Activated naive CD4-positive, alpha-beta T cell treated with Interleukin-2 at 50 U/mL for 16 hours (primary cell): ENCODE data around the gene CTNNA2.

Source experiments
- DNase-seq: peaks from one replicate; pipeline ENCODE4 v3.0.0-alpha.2; 2020

The CTNNA2 gene

DNA sequence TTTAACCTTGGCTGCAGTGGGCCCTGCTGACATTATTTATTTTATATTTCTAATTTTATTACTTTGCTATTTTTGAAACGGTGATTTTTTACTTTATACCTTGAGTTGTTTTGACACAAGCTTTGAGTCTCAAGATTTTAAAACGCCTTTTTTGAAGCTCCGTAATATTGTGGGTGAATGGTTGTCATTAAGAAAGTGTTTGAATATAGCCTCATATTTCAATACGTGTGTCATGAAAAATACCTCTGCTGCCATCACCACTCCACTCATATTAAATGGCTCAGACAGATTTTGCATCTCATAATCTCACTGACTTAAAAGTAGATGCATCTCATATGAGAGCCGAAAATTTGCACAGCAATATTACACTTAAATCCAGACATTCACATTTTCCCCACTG is 106.6 kb downstream of the CTNNA2 start:
- DNase-seq = no peak

DNA sequence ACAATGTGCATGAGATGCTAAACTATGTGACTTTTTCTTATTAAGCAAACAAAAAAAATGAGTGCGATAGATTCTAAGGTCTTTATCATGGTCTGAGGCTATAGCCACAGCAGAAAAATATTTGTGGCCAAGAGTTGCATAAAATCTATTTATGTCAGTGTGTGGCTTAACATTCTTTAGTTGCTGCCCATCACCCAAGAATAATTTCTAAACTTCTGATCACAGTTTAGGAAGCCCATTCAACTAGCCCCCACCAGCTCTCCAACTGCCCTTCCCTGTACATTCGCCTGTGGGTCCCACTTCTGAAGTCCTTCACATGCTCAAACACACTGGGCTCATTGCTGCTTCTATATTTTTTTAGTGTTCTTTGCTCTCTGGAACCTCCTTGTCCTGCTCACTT is 107.1 kb downstream of the CTNNA2 start:
- no peak for DNase-seq

DNA sequence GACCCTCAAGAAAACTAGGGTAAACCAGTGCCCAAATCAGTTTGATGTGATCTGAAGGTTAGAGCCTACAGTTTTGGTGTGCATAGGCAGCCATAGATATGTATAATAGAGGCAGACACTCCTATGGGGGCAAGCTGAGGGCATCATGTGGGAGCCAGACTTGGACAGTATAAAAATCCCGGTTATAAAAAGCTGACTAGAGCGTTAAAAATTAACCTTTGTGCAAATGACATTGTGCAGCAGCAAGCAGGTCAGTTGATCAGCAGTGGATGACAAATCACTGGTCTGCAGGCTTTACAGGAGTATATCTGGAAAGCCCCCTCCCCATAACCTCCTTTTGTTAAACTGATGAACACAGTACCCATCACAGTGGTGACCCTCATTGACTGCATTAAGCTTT is 107.8 kb downstream of the CTNNA2 start:
- no peak for DNase-seq

DNA sequence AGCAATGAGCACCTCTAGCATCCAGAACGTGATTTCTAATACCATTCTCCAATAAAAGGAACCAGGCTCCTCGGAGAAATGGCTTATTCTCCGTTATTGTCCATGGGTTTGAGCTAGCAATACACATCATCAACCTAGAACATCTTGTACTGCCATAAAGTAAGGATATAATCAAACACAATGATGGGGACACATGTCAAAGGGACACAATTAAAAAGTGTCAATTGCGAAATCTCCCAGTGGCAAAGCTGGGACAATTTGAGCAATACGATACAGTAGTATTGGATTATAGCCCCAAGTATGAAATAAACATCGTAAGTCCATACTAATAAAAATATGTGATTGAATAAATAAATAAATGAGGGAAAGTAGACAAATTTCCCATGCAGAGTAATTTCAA is 108.4 kb downstream of the CTNNA2 start:
- DNase-seq = no peak

DNA sequence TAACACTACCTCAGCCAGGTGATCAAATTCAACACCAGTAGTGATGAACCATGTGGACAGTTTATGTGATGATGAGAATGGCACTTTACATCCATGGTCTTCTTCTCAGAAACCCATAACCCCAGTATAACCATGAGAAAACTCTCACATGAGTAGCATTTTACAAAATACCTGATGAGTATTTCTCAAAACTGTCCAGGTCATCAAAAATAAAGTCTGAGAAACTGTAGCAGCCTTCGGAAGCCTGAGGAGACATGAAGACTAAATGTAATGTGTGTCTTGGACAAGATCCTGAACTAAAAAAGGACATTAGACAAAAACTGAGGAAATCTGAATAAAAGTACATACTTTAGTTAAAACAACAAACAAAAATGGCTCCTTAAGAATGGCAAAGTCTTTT is 108.9 kb downstream of the CTNNA2 start:
- DNase-seq = no peak

DNA sequence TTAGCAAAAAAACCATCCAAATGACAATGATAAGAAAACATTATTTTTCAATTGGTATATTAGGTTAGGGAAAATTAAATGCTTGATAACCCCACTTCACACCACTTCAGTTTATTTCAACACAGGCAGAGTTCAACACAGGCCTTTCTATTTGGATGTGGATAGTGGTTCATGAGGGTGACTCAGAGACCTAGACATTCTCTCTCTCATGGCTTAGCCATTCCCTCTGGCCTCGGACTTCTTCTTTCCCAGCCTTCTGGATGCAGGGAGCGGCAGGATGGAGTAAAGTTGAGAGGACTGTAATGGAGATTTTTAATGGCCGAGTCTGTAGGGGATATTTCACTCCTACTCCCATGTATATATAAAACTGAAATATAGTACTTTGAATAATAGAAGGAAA is 109.7 kb downstream of the CTNNA2 start:
- no peak for DNase-seq

DNA sequence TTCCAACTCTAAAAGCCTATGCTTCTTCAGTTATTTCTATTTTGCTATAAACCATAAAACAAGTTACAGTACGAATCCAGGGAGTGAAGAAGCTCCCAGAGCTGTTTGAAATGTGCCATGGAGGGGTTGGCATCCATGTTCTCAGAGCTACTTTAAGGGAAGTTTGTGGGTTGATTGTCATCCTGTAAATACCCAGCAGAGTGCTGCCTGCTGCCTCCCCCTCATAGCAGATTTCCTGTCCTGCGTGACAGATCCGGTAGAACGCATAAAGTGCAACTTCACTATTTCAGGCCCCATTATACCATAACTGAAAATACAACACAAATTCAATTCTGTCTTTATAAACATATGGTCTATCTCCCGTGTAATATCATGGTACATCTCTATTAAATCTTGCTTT is 114.4 kb downstream of the CTNNA2 start:
- no peak for DNase-seq

DNA sequence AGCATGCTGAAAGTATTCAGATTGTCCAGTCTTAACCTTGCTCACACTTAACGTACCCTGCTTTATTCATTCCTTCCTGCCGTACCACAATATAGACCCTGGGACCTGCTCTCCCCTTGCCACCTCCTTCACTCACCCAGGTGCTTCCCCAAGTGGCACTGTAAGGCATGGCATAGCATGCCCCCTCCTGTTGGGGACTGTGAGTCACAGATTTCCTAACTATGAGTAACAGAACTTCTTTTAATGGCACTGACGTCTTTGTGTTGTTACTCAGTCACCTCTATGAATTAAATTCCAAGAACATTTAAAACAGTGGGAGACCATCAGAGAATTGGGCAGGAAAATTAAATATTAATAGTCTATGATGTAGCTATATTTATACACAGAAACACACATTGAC is 117.2 kb downstream of the CTNNA2 start:
- DNase-seq = no peak

DNA sequence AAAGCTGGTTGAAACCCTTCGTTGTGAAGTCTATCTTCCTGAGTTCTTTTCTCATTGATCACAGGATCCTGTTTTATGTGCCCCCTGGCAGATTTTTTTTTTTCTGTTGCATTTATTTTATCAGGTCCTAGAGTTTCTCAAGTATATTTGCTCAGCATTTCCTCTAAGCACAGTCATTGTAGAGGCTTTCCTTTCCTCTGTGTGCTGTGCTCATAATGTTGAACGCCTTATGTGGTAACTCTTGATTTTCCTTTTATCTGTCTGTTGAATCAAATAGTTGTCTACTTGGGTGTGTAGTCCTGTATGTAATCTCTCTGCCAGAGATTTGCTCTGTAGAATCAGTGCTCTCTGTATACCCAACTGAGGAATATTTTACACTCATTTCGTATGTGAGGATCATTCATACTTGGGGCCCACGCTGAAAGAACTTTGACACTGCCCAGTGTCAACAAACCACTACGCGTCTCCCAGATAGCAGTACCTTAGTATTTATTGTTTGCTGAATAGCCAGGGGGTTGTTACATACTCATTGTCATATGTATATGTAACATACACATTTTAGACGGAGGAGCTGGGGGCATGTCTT is 118.2 kb downstream of the CTNNA2 start:
- DNase-seq = no peak

DNA sequence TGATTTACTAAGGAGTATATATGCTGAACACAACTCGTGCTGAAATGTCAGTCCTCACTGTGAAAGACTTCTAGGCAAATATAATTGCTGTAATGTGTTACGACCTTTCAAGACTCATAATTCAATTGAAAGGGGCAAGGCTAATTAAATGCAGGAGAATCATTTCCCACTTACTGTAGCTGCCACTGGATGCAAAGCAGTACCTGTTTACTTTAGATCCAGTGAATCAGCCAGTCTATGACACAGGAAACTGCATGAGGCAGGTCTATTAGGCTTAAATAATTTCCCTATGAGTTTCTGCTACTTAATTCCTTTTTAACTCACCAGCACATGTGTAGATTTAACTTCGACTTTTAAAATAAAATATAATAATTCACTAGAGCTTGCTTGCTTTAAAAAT is 125.6 kb downstream of the CTNNA2 start:
- DNase-seq = no peak

DNA sequence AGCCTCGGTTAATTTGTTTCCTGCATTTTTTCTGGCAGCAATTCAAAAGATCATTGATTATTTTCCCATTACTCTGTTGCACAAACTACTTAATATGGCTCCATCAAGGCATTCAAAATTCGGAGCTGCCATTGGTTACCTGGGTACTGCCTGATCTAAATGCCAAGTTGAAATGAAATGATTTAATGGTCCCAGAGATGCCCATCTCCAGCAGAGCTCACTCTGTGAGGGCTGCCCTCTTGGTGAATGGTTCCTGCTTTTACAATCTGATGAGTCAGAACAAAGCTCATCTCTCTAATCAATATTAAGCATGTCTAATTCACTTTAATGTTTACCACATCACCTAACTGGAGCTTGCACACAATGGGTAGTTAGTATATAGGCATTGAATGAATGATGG is 126.1 kb downstream of the CTNNA2 start:
- DNase-seq = no peak

DNA sequence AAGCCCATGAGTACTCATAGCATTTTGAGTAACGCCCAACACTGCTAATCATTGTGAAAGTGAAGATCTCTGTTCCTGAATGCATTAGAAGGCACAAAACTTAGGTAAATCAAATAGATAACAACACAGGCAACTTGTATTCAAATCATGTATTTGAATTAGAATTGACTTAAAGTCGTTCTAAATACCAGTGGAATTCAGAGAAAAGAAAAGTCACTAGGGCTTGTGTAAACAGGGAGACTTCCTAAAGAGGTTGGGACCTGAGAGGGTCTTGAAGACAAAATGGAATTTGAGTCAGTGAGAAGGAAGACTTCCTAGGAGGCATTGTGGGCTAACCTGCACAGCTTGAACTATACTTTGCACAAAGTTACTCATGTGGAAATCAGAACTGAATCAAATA is 127.2 kb downstream of the CTNNA2 start:
- no peak for DNase-seq

DNA sequence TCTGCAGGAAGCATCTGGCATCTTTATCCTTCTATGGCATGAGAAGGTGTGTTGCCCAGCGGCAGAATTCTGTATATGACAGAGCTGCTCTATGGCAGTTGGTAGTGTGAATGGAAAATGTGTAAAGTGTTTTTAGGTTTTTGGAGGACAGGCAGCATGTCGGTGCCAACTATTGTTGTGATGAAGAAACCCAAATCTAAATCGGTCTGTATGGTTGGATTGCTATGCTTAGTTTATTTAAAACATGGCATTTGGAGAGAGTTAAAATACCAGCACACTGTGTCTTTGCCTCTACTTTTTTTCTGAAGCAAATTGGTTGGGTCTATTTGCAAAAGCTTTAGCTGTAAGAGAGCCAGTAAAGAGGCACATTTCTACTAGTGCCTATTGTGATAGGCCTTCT is 136.7 kb downstream of the CTNNA2 start:
- no peak for DNase-seq

DNA sequence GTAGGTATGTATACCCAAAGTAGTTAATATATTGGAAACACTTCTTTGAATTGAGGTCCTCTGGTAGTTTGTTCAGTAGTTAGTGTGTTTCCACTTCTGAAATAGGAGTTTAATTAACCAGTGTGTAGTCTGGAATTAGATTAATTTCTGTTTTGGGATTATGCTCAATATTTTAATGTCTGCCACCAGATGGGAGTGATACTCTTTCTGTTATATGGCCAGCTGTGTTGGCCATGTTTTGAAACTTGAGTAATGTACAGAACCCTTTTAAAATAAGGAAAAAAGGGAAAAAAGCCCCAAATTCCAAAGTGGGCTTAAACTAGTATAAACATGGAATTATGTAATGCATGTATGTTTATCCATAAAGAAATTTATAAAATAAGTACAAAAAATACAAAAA is 147.7 kb downstream of the CTNNA2 start:
- DNase-seq = no peak

DNA sequence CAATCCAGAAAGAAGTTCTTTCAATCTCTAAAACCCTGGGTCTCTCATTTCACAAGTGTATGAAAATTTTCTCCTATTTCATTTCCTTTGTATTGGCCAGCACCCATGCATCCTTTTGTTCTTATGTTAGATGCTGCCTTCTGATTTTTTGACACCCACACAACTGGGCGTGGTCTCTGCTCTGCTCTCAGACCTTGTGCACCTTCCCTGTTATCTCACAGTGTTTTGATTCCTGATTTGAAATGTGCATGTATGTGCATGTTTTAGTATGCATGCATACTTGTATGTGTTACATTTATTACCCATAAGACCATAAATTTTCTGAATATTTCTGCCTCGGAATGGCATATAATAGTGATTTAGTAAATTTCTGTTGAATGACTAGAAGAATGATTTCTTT is 152.2 kb downstream of the CTNNA2 start:
- DNase-seq = no peak

DNA sequence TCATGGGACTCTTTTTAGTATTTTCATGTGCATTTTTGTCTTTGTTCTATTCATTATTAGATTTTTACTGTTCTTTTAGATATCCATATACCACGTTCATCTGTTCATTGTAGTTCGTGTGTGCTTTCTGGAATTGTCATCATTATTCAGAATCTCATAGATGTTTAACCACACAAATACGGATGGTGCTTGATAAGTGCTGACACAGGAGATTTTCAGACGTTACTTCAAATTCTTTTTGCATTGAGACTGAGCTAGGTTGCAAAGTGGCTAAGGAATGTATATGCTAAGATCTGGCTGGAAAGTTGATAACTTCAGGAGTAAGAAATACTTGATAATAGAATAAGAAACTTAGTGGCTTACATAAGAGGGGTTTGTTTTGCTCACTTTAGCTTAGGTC is 153.6 kb downstream of the CTNNA2 start:
- DNase-seq = no peak

DNA sequence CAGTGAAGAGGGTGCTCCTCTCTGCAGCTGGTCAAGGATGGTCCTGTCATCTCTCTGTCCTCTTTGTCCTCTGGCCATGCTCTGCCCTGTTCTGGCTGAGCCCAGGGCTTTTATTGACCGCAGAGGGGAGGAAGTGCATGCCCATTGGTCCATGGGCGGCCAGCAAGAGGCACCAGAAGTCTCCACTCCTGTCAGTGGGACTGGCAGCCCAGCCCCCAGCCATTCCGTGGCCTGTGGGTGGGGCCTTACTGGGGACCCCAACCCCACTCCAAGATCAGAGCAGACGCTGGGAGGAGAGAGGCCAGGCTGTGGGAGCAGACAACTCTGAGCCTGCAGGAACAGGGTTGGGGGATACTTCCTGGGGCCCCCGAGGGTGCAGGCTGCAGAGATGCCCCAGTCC is 156.9 kb downstream of the CTNNA2 start:
- no peak for DNase-seq

DNA sequence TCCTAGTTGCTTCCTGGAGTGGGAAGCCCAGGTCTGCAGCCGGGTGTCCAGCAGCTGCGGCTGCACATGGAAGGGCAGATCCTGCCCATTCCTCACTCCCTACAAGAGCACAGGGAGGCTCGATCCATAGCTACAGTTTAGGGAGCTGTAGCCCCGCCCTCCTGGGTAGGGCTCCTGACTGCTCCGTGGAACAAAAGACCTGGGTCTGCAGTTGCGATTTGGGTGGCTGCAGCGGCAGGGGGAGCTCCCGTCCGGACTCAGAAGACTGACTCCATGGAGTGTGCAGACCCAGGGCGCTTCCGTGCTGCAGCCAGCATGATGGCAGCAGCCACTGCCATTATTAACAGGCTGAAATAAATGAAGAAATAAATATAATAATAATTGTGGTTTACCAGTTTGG is 157.3 kb downstream of the CTNNA2 start:
- DNase-seq = no peak

DNA sequence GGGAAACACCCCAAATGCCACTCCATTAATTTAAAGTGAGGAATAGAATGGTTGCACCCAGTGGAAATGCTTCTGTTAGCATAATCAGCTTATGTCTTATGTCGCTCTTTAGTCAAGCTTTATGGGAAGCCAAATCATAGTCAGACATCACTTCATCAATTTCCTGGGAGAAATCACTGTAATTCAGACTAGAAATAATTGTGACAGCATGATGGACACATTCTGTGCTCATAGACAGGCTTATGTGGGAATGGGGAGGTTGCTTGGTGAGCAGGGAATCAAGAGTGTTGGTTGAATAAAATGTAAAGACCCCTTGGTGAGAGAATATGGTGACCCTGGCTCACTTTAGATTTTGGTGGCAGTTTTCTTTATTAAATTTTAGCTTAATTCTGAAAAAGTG is 174.0 kb downstream of the CTNNA2 start:
- DNase-seq = no peak

DNA sequence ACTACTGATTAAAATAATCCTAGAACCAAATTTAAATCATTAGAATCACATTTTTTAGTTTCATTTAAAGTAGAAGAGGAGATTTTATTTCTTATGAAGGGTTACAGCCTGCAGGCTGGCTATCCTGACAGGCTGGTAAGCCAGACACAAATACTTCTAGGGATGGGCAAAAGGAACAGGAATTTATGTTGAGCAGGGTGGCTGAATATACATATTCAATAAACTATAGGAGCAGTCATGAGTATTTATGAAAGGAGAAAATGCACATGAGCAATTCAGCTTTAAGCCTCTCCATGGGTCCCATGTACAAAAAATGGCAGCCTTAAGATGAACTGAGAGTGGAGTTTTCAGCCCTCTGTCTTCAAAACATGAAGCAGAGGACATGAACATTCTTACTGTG is 182.4 kb downstream of the CTNNA2 start:
- no peak for DNase-seq

DNA sequence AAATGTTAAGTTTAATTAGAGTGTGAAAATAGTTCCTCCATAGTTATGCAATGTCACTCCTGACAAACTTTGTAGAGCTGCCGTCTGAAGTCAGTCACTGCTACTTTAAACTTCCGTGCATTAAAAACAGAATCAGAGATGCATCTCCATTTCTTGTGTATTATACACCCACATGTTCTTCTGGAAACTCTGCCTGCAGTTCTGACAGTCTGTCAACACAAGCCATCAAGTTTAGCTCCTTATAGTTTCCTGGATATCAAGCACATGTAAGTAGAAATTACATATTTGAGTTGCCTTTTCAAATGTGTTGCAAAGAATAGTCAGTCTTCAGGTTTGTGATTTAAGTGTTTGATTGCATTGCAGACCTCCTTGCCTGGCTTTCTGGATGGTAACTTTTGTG is 184.3 kb downstream of the CTNNA2 start:
- no peak for DNase-seq

DNA sequence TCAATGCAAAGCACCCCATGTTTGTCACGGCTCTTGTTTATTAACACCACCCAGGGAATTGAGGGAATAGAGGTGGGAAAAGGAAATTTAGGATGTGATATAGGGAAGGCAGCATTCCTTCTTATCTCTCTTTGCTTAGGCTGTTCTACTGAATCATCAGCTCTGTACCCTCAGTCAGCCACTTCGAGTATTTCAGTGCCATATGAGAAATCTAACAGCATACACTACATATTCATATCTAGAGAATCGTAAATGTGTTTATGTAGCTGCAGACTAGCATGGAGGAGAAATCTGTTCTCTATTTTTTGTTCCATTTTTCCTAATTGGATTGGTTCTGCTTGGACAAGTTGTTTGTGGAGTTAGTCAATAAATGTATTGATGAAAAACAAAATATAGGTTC is 187.8 kb downstream of the CTNNA2 start:
- DNase-seq = no peak

DNA sequence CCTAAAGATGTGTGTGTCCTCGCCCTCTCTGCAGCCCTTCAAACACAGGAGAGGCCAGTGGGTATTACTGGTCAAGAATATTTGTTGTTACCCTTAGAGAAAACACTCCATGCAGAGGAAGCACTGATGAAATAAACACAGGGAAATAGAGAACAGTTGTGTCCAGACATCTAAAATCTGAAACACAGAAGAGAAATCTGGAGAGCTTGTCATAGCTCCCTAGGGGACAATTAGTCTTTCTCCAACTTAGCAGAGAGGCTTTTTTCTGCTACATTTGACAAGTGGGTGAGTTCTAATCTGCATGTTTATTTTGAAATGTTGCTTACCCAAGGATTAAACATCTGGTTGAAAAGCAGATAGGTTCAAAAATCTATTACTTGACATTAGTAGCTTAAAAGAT is 190.1 kb downstream of the CTNNA2 start:
- DNase-seq = no peak

DNA sequence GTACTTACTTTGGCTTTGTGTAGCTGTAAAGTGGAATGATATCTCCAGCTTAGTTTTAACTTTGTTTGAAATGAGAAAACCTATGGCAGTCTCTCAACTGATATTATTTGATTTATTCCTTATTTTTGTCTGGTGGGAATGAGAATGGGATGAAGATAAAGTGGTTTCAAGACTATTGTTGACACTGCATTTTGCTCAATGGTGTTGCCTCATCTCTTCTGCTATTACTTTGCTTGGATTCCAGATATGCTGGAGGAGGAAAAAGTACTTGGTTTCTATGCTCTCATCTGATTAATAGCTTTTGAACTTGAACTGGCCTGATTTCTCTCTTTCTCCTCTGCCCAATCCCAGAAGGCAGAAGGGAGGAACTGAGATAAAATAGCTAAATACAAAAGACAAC is 198.2 kb downstream of the CTNNA2 start:
- no peak for DNase-seq

DNA sequence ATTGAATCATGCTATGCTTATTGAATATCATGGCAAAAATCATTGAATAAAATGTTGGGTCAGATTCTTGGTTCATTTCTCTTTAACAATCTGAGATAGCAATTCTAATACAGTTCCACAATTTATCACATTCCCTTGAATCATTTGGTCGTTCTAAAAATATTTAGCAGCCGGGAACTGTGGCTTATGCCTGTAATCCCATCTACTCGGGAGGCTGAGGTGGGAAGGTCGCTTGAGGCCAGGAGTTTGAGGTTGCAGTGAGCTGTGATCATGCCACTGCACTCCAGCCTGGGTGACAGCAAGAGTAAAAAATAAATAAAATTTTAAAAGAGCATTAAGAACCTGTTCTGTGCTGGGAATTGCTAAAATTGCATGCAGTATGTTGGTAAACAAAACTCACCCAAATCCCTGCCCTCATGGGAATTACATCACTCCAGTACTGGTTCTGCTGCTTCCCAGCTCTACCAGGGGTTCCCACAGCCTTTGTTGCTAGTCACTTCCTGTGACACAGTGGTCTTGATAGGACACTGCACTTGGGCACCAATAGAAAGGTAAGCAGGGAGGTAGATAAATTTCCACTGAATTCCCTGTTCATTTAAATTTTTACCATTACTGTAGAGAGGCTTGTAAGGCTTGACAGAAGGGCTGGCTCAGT is 200.4 kb downstream of the CTNNA2 start:
- DNase-seq = no peak

DNA sequence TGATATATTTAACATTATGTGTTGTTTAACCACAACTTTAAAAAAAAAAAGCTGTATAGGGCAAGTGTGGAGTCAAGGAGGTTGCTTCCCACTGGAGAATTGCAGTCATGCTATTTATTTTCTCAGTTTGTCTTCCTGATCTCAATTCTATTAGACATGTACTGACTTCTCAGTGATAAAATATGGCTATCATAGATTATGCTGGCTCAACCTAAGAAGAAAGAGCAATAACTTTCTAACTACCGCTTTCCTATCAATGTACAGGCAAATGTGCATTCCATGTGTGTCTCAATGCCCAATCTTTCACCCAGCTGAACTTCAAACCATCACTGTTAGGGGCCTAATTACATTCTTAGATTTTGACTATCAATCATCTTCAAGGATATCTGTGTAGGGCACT is 201.4 kb downstream of the CTNNA2 start:
- DNase-seq = no peak
